ENCODE results near the gene SHC2. TPM values are rescaled to one million over a fixed set of nuclear protein-coding genes. Genes with fewer than 3 reads are reported as not detected.
A peak's percentile ranks its signal among the peaks of the same experiment; 100 is the strongest.

SHC2 gene
- total and polyA plus RNA-seq, 8 donors: 13.8 to 169 (median 36.6) TPM

- no peaks in the 10 kb centered on the region for H3K9me3 ChIP-seq
- peak overlapping the region; percentile 90 to 98 (median 94) for H3K27ac ChIP-seq
- peaks cover 8 to 33% (median 12%) of the 10 kb centered on the region in 3 donors for H3K27me3 ChIP-seq
- 19 to 41% (median 25%) methylated on average over 44 to 61 of the region's 61 CpGs for WGBS, 5 donors
- intact Hi-C loops (cut with DNase I; ENCODE audit: low total_unique reads): no loop called here
- TF ChIP-seq EP300 (IDR thresholded peaks at IDR 0.05) (no peak), POLR2AphosphoS5 (IDR thresholded peaks at IDR 0.05) (no peak), POLR2A (IDR thresholded peaks at IDR 0.05) (no peak)
- TF ChIP-seq, protein P1, sequence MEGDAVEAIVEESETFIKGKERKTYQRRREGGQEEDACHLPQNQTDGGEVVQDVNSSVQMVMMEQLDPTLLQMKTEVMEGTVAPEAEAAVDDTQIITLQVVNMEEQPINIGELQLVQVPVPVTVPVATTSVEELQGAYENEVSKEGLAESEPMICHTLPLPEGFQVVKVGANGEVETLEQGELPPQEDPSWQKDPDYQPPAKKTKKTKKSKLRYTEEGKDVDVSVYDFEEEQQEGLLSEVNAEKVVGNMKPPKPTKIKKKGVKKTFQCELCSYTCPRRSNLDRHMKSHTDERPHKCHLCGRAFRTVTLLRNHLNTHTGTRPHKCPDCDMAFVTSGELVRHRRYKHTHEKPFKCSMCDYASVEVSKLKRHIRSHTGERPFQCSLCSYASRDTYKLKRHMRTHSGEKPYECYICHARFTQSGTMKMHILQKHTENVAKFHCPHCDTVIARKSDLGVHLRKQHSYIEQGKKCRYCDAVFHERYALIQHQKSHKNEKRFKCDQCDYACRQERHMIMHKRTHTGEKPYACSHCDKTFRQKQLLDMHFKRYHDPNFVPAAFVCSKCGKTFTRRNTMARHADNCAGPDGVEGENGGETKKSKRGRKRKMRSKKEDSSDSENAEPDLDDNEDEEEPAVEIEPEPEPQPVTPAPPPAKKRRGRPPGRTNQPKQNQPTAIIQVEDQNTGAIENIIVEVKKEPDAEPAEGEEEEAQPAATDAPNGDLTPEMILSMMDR (IDR thresholded peaks at IDR 0.05): no peak
- H3K36me3 ChIP-seq: no peaks in the 10 kb centered on the region
- DNase-seq: peak in 1 of 2 donors; percentile 73
- H3K4me3 ChIP-seq: peak overlapping the region; percentile 89 to 99 (median 90)
- peaks cover 12 to 21% (median 20%) of the 10 kb centered on the region in 4 donors for H3K4me1 ChIP-seq
Observed at GRCh38 chr19:489418-490196, 28.8 kb upstream of the SHC2 start.

GRCh38 chr19:488505-489417, 27.9 kb upstream of the SHC2 start:
- H3K9me3 ChIP-seq: no peaks in the 10 kb centered on the region
- DNase-seq: peak; percentile 96 to 99
- H3K4me3 ChIP-seq: peak overlapping the region; percentile 89 to 99 (median 90)
- H3K27me3 ChIP-seq: peaks cover 8 to 32% (median 14%) of the 10 kb centered on the region in 3 donors
- H3K36me3 ChIP-seq: no peaks in the 10 kb centered on the region
- 0 to 1% (median 1%) methylated on average over 52 to 114 of the region's 114 CpGs for WGBS, 5 donors
- peaks cover 12 to 19% (median 16%) of the 10 kb centered on the region in 4 donors for H3K4me1 ChIP-seq
- peak in 1 of 4 donors; percentile 49 for TF ChIP-seq POLR2A (IDR thresholded peaks at IDR 0.05)
- peak; percentile 88 to 94 (median 88) for TF ChIP-seq POLR2AphosphoS5 (IDR thresholded peaks at IDR 0.05)
- TF ChIP-seq, protein P1 (IDR thresholded peaks at IDR 0.05): no peak
- peak overlapping the region; percentile 90 to 98 (median 95) for H3K27ac ChIP-seq
- intact Hi-C loops (cut with DNase I; ENCODE audit: low total_unique reads): no loop called here

GRCh38 chr19:485583-486236, 24.9 kb upstream of the SHC2 start:
- no peak for TF ChIP-seq POLR2AphosphoS5 (IDR thresholded peaks at IDR 0.05)
- TF ChIP-seq, protein P1 (IDR thresholded peaks at IDR 0.05): no peak
- TF ChIP-seq POLR2A (IDR thresholded peaks at IDR 0.05): no peak
- TF ChIP-seq EP300 (IDR thresholded peaks at IDR 0.05): no peak
- no peaks in the 10 kb centered on the region for H3K9me3 ChIP-seq
- 5 to 26% (median 14%) methylated on average over 16 to 23 of the region's 23 CpGs for WGBS, 5 donors
- no peaks in the 10 kb centered on the region for H3K36me3 ChIP-seq
- H3K27me3 ChIP-seq: peaks cover 8 to 36% (median 14%) of the 10 kb centered on the region in 3 donors
- H3K27ac ChIP-seq: no peak overlapping the region
- H3K4me3 ChIP-seq: no peak overlapping the region
- peak in 1 of 2 donors; percentile 63 for DNase-seq
- H3K4me1 ChIP-seq: peaks cover 12 to 19% (median 16%) of the 10 kb centered on the region in 4 donors
- intact Hi-C loops (cut with DNase I; ENCODE audit: low total_unique reads): no loop called here

- intact Hi-C loops (cut with DNase I; ENCODE audit: low total_unique reads): no loop called here
- no peak overlapping the region for H3K27ac ChIP-seq
- WGBS, 5 donors: 65 to 77% (median 65%) methylated on average over 21 to 22 of the region's 22 CpGs
- H3K36me3 ChIP-seq: no peaks in the 10 kb centered on the region
- peaks cover 8 to 36% (median 14%) of the 10 kb centered on the region in 3 donors for H3K27me3 ChIP-seq
- no peaks in the 10 kb centered on the region for H3K9me3 ChIP-seq
- H3K4me3 ChIP-seq: no peak overlapping the region
- TF ChIP-seq POLR2A (IDR thresholded peaks at IDR 0.05): no peak
- TF ChIP-seq, protein P1 (IDR thresholded peaks at IDR 0.05): no peak
- no peak for TF ChIP-seq EP300 (IDR thresholded peaks at IDR 0.05)
- no peak for TF ChIP-seq POLR2AphosphoS5 (IDR thresholded peaks at IDR 0.05)
- peaks cover 12 to 19% (median 16%) of the 10 kb centered on the region in 4 donors for H3K4me1 ChIP-seq
- DNase-seq: no peak
Observed at GRCh38 chr19:485077-485476, 24.2 kb upstream of the SHC2 start.

Data from stomach (tissue), 9 donors.